ENCODE measurements around the gene FZD2.

The FZD2 gene

GRCh38 chr17:44601973-44602372, 44.7 kb downstream of the FZD2 start:
- Mint-ChIP-seq H3K9me3 (no peaks in the 10 kb centered on the region), H3K27ac (no peak overlapping the region), H3K4me1 (ENCODE audit: low read depth) (no peaks in the 10 kb centered on the region), H3K4me3 (no peak overlapping the region), H3K27me3 (ENCODE audit: low read depth) (peaks cover 8% of the 10 kb centered on the region), H3K36me3 (ENCODE audit: low read depth) (no peaks in the 10 kb centered on the region)
- no peak for DNase-seq (ENCODE audit: low spot score)

DNA sequence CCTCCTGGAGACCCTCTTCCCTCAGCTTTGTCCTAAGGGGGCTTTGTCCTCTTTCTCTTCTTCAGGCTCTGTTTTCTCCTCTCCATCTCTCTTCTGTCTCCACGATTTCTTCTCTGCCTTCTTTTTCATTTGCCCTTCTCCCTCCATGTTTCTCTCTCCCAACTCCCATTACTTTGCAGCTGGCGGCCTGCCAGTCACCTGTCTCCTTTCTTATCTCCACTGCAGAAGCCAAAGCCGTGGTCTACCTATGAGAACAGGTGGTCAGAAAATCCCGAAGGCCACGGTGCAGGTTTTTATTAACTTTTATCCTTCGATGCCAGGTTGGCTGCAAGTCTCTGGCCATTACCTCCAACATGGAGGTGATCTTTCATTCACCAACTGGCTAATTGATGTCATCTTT, 45.1 kb downstream of the FZD2 start:
- H3K4me3 Mint-ChIP-seq = no peak overlapping the region
- H3K9me3 Mint-ChIP-seq = no peaks in the 10 kb centered on the region
- H3K36me3 Mint-ChIP-seq (ENCODE audit: low read depth) = no peaks in the 10 kb centered on the region
- no peaks in the 10 kb centered on the region for H3K4me1 Mint-ChIP-seq (ENCODE audit: low read depth)
- H3K27me3 Mint-ChIP-seq (ENCODE audit: low read depth) = peaks cover 8% of the 10 kb centered on the region
- H3K27ac Mint-ChIP-seq = no peak overlapping the region
- DNase-seq (ENCODE audit: low spot score) = no peak

DNA sequence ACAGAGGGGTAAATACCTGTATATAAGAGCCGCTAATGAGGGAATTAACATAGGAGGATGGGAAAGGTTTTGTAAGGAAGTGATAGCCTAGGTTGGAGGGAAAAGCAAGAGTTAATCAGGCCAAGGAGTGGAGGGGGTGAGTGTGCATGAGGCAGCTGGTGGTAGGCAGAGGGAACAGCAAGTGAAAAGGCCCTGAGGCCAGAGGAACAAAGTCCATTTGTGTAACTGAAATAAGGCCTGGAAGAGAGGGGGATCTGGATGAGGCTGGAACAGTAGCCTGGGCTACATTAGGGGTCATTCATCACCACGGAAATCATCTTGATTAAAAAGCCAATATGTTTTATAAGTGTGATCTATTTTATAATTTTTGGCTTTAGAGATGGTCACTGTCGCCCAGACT, 45.7 kb downstream of the FZD2 start:
- H3K9me3 Mint-ChIP-seq = no peaks in the 10 kb centered on the region
- no peaks in the 10 kb centered on the region for H3K36me3 Mint-ChIP-seq (ENCODE audit: low read depth)
- H3K4me3 Mint-ChIP-seq = no peak overlapping the region
- peaks cover 8% of the 10 kb centered on the region for H3K27me3 Mint-ChIP-seq (ENCODE audit: low read depth)
- no peaks in the 10 kb centered on the region for H3K4me1 Mint-ChIP-seq (ENCODE audit: low read depth)
- DNase-seq (ENCODE audit: low spot score) = no peak
- no peak overlapping the region for H3K27ac Mint-ChIP-seq

- no peak for DNase-seq (ENCODE audit: low spot score)
- no peak overlapping the region for H3K27ac Mint-ChIP-seq
- H3K9me3 Mint-ChIP-seq = no peaks in the 10 kb centered on the region
These were observed 47.0 kb downstream of the FZD2 start for GRCh38 chr17:44604116-44604761.

DNA sequence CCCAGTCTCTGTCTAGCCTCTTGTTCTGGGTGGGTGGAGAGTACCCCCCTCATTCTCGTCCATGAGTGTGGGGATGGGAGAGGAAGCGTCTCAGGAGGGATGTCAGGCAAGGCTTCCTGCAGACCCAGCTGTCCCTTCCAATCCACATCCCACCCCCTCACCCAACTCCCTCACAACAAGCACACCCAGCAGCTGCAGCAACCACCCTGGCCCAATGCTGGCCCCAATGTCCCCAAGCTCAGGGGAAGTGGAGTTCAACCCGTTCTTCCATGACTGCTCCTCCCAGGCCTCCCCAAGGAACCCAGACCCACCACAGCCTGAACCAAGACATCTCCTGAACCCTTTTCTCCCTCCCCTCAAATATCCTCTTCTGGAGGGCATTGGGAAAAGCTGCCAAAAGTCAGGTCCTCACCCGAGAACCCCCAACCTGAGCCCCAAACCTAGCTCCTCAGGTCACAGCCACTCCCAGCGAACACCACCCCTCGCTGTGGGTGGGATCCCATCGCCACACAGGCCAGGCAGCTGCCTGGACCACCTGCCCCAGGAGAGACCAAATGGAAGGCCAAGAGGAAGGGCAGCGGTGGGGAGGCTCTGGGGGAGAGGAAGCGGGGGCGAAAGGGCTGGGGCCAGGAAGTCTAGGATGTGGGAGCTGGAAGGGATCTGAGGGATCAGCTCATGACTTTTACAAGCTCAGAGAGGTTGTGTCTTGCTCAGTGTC, 47.6 kb downstream of the FZD2 start:
- no peak overlapping the region for H3K4me3 Mint-ChIP-seq
- H3K9me3 Mint-ChIP-seq = no peaks in the 10 kb centered on the region
- no peak for DNase-seq (ENCODE audit: low spot score)
- peaks cover 8% of the 10 kb centered on the region for H3K27me3 Mint-ChIP-seq (ENCODE audit: low read depth)
- H3K27ac Mint-ChIP-seq = no peak overlapping the region
- no peaks in the 10 kb centered on the region for H3K36me3 Mint-ChIP-seq (ENCODE audit: low read depth)
- H3K4me1 Mint-ChIP-seq (ENCODE audit: low read depth) = no peaks in the 10 kb centered on the region

More at GRCh38 chr17:44604116-44604761, 47.0 kb downstream of the FZD2 start:
- Mint-ChIP-seq H3K27me3 (ENCODE audit: low read depth) (peaks cover 8% of the 10 kb centered on the region), H3K4me1 (ENCODE audit: low read depth) (no peaks in the 10 kb centered on the region), H3K4me3 (no peak overlapping the region), H3K36me3 (ENCODE audit: low read depth) (no peaks in the 10 kb centered on the region)

GRCh38 chr17:44606658-44607057, 49.4 kb downstream of the FZD2 start:
- H3K27ac Mint-ChIP-seq = no peak overlapping the region
- no peak for DNase-seq (ENCODE audit: low spot score)
- H3K4me3 Mint-ChIP-seq = no peak overlapping the region
- H3K9me3 Mint-ChIP-seq = no peaks in the 10 kb centered on the region
- H3K27me3 Mint-ChIP-seq (ENCODE audit: low read depth) = peaks cover 8% of the 10 kb centered on the region
- no peaks in the 10 kb centered on the region for H3K4me1 Mint-ChIP-seq (ENCODE audit: low read depth)
- H3K36me3 Mint-ChIP-seq (ENCODE audit: low read depth) = no peaks in the 10 kb centered on the region

GRCh38 chr17:44607836-44608690, 50.8 kb downstream of the FZD2 start:
- Mint-ChIP-seq H3K4me1 (ENCODE audit: low read depth) (no peaks in the 10 kb centered on the region), H3K9me3 (no peaks in the 10 kb centered on the region), H3K27me3 (ENCODE audit: low read depth) (no peaks in the 10 kb centered on the region), H3K36me3 (ENCODE audit: low read depth) (no peaks in the 10 kb centered on the region), H3K27ac (no peak overlapping the region), H3K4me3 (no peak overlapping the region)
- no peak for DNase-seq (ENCODE audit: low spot score)

- Mint-ChIP-seq H3K27me3 (ENCODE audit: low read depth) (no peaks in the 10 kb centered on the region), H3K27ac (no peak overlapping the region), H3K4me3 (no peak overlapping the region), H3K4me1 (ENCODE audit: low read depth) (no peaks in the 10 kb centered on the region), H3K9me3 (no peaks in the 10 kb centered on the region), H3K36me3 (ENCODE audit: low read depth) (no peaks in the 10 kb centered on the region)
- no peak for DNase-seq (ENCODE audit: low spot score)
These were observed 51.6 kb downstream of the FZD2 start for GRCh38 chr17:44608727-44609435.

GRCh38 chr17:44610331-44610730, 53.0 kb downstream of the FZD2 start:
- Mint-ChIP-seq H3K36me3 (ENCODE audit: low read depth) (no peaks in the 10 kb centered on the region), H3K4me3 (no peak overlapping the region), H3K27ac (no peak overlapping the region), H3K27me3 (ENCODE audit: low read depth) (no peaks in the 10 kb centered on the region), H3K9me3 (no peaks in the 10 kb centered on the region), H3K4me1 (ENCODE audit: low read depth) (no peaks in the 10 kb centered on the region)
- DNase-seq (ENCODE audit: low spot score) = no peak

All from T-helper 2 cell treated with Interferon-gamma antibody and Interleukin-4, amounts not matched to agents 5 μg/mL and 100 μg/mL, for 36 hours (primary cell).